HAP-1 (cell line): ENCODE results near the gene ELOVL5.

Experiments used
- DNase-seq, 2 experiments: peaks; one replicate each; pipeline ENCODE4 v3.0.0-alpha.2; 2016 to 2020; ENCODE audit warnings: low spot score in 2 of 2
- H3K27me3 ChIP-seq: fragments of 250-450 bp; sonication (Bioruptor Pico); 2 replicates; pipeline ENCODE4 v1.5.1; 2020; ENCODE audit warnings: low read depth, mild to moderate bottlenecking, moderate library complexity
- H3K36me3 ChIP-seq: fragments of 250-450 bp; sonication (Bioruptor Pico); replicated peaks from 2 replicates; pipeline ENCODE4 v1.5.1; 2020; ENCODE audit warnings: mild to moderate bottlenecking
- H3K4me1 ChIP-seq: fragments of 250-450 bp; sonication (Bioruptor Pico); 2 replicates; pipeline ENCODE4 v1.5.1; 2020; ENCODE audit warnings: mild to moderate bottlenecking
- H3K4me3 ChIP-seq: fragments of 250-450 bp; sonication (Bioruptor Pico); 2 replicates; pipeline ENCODE4 v1.5.1; 2020; ENCODE audit warnings: mild to moderate bottlenecking, moderate library complexity
- H3K9me3 ChIP-seq: fragments of 250-450 bp; sonication (Bioruptor Pico); 2 replicates; pipeline ENCODE4 v1.5.1; 2020; ENCODE audit warnings: mild to moderate bottlenecking, moderate library complexity
- in situ Hi-C: fragments of 300-500 bp; cut with MboI; formaldehyde crosslinking; loops from 3 replicates; pipeline ENCODE4 v1.14.3; 2020; ENCODE audit warnings: low sequenced_read_pairs, inconsistent platforms, mixed read lengths

ELOVL5 gene

GRCh38 chr6:53281518-53282215, 67.1 kb downstream of the ELOVL5 start:
- in situ Hi-C loops, result no loop called here
- Histone ChIP-seq H3K9me3 (no peaks in the 10 kb centered on the region), H3K27me3 (no peaks in the 10 kb centered on the region), H3K36me3 (peaks cover 11% of the 10 kb centered on the region; the same call in 1 of the 2 replicates), H3K4me1 (no peaks in the 10 kb centered on the region), H3K4me3 (no peak overlapping the region)
- no peak for DNase-seq

DNA sequence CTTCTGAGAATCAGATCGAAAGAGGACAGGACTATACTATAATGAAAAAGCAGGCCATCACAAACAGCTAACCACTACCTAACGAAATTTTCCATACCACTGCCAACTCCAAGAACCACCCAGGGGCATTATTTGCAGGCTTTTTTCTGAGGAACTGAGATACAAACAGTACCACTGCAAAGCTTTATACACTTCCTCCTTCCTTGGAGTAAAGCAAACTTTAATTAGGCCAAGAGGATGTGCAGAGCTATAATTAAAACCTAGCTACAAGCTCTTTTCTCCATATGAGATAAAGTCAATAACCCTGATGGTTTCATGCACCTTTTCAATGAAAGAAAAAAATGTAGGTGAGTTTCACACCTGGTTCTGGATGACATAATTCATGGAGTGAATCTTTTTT, 68.5 kb downstream of the ELOVL5 start:
- in situ Hi-C loops, result no loop called here
- Histone ChIP-seq H3K36me3 (peaks cover 9% of the 10 kb centered on the region; the same call in 1 of the 2 replicates), H3K4me3 (no peak overlapping the region), H3K27me3 (no peaks in the 10 kb centered on the region), H3K4me1 (no peaks in the 10 kb centered on the region), H3K9me3 (no peaks in the 10 kb centered on the region)
- DNase-seq, result no peak

GRCh38 chr6:53279293-53279692, 69.5 kb downstream of the ELOVL5 start:
- Histone ChIP-seq H3K4me1 (no peaks in the 10 kb centered on the region), H3K36me3 (peaks cover 12% of the 10 kb centered on the region), H3K4me3 (no peak overlapping the region), H3K9me3 (no peaks in the 10 kb centered on the region), H3K27me3 (no peaks in the 10 kb centered on the region)
- in situ Hi-C loops, result no loop called here
- no peak for DNase-seq

DNA sequence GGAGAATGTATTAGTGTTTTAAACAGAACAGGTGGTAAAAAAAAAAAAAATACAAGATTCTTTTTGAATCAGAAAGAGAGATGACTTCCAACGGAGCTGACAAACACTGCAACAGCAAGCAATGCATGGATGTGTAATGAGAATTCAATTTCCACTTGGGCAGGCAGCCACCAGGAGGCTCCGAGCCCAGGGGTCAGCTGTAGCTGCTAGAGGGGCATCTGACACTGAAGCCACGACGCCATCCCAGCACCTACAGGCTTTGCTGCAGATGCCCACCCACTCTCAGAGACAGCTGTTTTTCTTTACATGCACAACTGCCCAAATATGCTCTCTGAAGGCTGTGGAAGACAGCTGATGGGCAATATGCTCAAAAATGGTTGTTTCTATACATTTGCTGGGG, 75.4 kb downstream of the ELOVL5 start:
- Histone ChIP-seq H3K4me3 (no peak overlapping the region), H3K9me3 (no peaks in the 10 kb centered on the region), H3K36me3 (peaks cover 53% of the 10 kb centered on the region), H3K27me3 (no peaks in the 10 kb centered on the region), H3K4me1 (no peaks in the 10 kb centered on the region)
- DNase-seq, result no peak
- in situ Hi-C loops, result no loop called here

GRCh38 chr6:53269827-53270226, 78.9 kb downstream of the ELOVL5 start:
- Histone ChIP-seq H3K4me1 (no peaks in the 10 kb centered on the region), H3K36me3 (peaks cover 70% of the 10 kb centered on the region), H3K4me3 (no peak overlapping the region), H3K27me3 (no peaks in the 10 kb centered on the region), H3K9me3 (no peaks in the 10 kb centered on the region)
- no peak for DNase-seq
- in situ Hi-C loops, result no loop called here

DNA sequence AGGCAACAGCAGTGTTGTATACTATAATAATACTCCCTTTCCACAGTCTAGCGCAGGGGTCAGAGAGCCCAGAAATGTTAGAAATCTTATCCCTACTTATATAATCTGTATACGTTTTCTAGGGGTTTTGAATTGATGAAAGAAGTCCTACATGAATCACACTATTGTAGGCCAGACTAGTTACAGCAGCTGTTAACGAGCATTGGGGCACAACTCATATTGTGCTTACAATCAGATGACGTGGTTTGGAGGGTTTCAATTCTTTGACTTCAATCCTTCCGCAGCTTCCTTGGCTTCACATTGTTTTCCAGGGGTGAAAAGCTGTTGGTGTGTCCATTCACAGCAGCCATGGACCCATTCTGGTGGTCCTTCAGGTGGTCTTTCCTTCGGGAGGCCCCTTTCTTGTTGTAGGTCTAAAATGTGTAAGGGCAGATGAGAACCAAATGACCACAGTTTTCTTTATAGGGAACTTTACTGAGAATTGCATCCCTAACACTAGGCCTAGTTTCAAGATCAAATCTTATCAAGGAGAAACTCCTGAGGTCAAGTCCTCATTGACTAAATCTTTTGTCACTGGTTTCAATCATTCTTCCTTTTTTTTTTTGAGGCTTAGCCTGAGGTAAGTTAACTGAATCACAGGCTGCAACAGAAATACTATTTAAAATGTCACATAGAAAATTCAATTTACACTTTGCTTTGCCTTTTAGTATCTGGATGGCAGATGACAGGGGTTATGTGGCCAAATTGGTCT, 79.7 kb downstream of the ELOVL5 start:
- Histone ChIP-seq H3K36me3 (peaks cover 64% of the 10 kb centered on the region), H3K27me3 (no peaks in the 10 kb centered on the region), H3K4me1 (no peaks in the 10 kb centered on the region), H3K9me3 (no peaks in the 10 kb centered on the region), H3K4me3 (no peak overlapping the region)
- in situ Hi-C loops, result no loop called here
- no peak for DNase-seq

GRCh38 chr6:53266553-53267090, 82.1 kb downstream of the ELOVL5 start:
- Histone ChIP-seq H3K9me3 (no peaks in the 10 kb centered on the region), H3K36me3 (peaks cover 63% of the 10 kb centered on the region), H3K27me3 (no peaks in the 10 kb centered on the region), H3K4me3 (no peak overlapping the region), H3K4me1 (no peaks in the 10 kb centered on the region)
- in situ Hi-C loops, result no loop called here
- no peak for DNase-seq

- Histone ChIP-seq H3K36me3 (peaks cover 60% of the 10 kb centered on the region), H3K9me3 (no peaks in the 10 kb centered on the region)
Observed at GRCh38 chr6:53264915-53265607, 83.7 kb downstream of the ELOVL5 start.

GRCh38 chr6:53264337-53264736, 84.4 kb downstream of the ELOVL5 start:
- in situ Hi-C loops, result no loop called here
- H3K9me3 ChIP-seq, result no peaks in the 10 kb centered on the region

More at GRCh38 chr6:53264915-53265607, 83.7 kb downstream of the ELOVL5 start:
- Histone ChIP-seq H3K4me3 (no peak overlapping the region), H3K27me3 (no peaks in the 10 kb centered on the region), H3K4me1 (no peaks in the 10 kb centered on the region)
- in situ Hi-C loops, result no loop called here
- DNase-seq, result no peak

DNA sequence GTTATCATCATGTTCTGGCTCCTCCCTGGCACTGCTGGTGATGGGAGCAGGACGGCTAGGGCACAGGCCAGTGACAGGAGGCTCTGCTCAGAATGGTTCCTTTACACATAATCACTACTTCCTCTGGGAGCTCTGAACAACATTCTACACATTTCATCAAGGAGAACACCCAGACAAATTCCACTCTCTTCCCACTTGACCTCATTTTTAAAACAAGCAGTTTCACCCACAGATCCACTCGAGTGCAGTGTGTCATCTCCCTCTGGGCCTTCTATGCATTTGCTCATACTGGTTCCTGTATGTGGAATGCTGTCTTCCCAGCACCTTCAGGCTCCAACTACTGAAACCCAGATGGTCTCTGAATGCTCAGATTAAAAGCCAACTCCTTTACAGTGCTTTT, 84.8 kb downstream of the ELOVL5 start:
- DNase-seq, result no peak
- no peaks in the 10 kb centered on the region for H3K27me3 ChIP-seq
- H3K4me1 ChIP-seq, result no peaks in the 10 kb centered on the region
- H3K4me3 ChIP-seq, result no peak overlapping the region
- H3K9me3 ChIP-seq, result no peaks in the 10 kb centered on the region
- in situ Hi-C loops, result no loop called here
- H3K36me3 ChIP-seq, result peaks cover 55% of the 10 kb centered on the region

More at GRCh38 chr6:53264337-53264736, 84.4 kb downstream of the ELOVL5 start:
- Histone ChIP-seq H3K36me3 (peaks cover 59% of the 10 kb centered on the region), H3K4me1 (no peaks in the 10 kb centered on the region), H3K27me3 (no peaks in the 10 kb centered on the region), H3K4me3 (no peak overlapping the region)
- DNase-seq, result no peak

DNA sequence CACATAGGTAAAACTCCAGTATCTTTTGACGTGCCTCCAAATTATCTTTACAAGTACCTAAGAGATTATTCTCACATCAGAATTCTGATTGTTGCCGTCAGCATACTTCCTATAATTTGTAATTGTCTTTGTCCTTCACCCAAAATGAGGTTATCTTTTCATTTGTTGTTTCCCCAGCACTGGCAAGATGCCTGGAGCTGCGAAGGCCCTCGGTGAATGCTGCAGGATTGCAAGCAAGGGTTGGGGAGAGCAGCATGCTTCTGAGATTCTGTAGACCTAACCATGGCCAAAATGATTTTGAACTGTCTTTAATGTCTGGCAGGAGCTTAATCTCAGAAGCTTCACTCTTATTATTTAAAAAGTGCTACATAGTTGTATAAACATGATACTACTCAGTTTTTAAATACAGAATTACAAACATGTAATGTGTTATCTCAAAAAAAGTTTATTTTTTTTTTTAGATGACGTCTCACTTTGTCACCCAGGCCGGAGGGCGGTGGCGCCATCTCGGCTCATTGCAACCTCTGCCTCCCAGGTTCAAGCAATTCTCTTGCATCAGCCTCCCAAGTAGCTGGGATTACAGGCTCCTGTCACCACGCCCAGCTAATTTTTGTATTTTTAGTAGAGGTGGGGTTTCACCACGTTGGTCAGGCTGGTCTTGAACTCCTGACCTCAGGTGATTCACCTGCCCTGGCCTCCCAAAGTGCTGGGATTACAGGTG, 88.7 kb downstream of the ELOVL5 start:
- Histone ChIP-seq H3K4me1 (no peaks in the 10 kb centered on the region), H3K9me3 (no peaks in the 10 kb centered on the region), H3K4me3 (no peak overlapping the region), H3K36me3 (peaks cover 30% of the 10 kb centered on the region), H3K27me3 (no peaks in the 10 kb centered on the region)
- no peak for DNase-seq
- in situ Hi-C loops, result no loop called here

DNA sequence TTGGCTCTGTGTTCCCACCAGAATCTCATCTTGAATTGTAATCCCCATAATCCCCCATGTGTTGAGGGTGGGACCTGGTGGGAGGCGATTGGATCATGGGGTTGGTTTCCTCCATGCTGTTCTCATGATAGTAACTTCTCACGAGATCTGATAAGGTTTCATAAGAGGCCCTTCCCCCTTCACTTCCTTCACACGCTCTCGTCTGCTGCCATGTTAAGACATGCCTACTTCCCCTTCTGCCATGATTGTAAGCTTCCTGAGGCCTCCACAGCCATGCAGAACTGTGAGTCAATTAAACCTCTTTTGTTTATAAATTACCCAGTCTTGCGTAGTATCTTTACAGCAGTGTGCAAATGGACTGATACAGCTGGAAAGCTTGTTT, 90.0 kb downstream of the ELOVL5 start:
- no peak for DNase-seq
- H3K9me3 ChIP-seq, result no peaks in the 10 kb centered on the region
- no peaks in the 10 kb centered on the region for H3K27me3 ChIP-seq
- in situ Hi-C loops, result no loop called here
- H3K4me1 ChIP-seq, result no peaks in the 10 kb centered on the region
- H3K4me3 ChIP-seq, result no peak overlapping the region
- peaks cover 28% of the 10 kb centered on the region for H3K36me3 ChIP-seq

GRCh38 chr6:53258076-53258773, 90.5 kb downstream of the ELOVL5 start:
- Histone ChIP-seq H3K4me3 (no peak overlapping the region), H3K36me3 (peaks cover 25% of the 10 kb centered on the region), H3K27me3 (no peaks in the 10 kb centered on the region), H3K4me1 (no peaks in the 10 kb centered on the region), H3K9me3 (no peaks in the 10 kb centered on the region)
- in situ Hi-C loops, result no loop called here
- DNase-seq, result no peak
